ENCODE measurements around the gene LCE3E.

DNA sequence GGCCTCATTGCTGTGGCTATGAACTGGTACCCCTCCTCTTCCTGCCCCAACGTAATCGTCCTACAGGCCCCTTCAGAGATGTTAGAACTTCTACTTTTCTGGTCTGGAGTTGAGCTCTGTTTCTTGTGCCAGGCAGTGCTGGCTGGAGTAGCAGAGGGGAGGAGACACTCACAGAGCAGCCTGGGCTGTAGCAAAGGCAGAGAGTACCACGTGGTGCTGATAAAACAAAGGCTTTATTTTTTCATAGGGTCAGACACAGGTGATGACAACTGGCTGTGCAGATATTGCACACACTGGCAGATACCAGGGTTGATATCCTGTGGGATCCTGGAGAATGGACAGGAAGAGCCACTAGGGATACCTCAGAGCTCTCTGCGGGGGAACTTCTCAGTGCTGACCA is 29.1 kb downstream of the LCE3E start:
- TF ChIP-seq, protein P1, sequence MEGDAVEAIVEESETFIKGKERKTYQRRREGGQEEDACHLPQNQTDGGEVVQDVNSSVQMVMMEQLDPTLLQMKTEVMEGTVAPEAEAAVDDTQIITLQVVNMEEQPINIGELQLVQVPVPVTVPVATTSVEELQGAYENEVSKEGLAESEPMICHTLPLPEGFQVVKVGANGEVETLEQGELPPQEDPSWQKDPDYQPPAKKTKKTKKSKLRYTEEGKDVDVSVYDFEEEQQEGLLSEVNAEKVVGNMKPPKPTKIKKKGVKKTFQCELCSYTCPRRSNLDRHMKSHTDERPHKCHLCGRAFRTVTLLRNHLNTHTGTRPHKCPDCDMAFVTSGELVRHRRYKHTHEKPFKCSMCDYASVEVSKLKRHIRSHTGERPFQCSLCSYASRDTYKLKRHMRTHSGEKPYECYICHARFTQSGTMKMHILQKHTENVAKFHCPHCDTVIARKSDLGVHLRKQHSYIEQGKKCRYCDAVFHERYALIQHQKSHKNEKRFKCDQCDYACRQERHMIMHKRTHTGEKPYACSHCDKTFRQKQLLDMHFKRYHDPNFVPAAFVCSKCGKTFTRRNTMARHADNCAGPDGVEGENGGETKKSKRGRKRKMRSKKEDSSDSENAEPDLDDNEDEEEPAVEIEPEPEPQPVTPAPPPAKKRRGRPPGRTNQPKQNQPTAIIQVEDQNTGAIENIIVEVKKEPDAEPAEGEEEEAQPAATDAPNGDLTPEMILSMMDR (tag by site-specific recombination; IDR thresholded peaks at IDR 0.05): no peak
- TF ChIP-seq KLF1 (tag by site-specific recombination; IDR thresholded peaks at IDR 0.05) (no peak), SP2 (tag by site-specific recombination; IDR thresholded peaks at IDR 0.05) (no peak), ZBTB7A (tag by site-specific recombination; IDR thresholded peaks at IDR 0.05; ENCODE audit: low read depth) (no peak), TCF7L2 (IDR thresholded peaks at IDR 0.05; ENCODE audit: borderline replicate concordance, low read depth, low read length) (no peak), ZNF776 (tag by site-specific recombination; IDR thresholded peaks at IDR 0.05; ENCODE audit: borderline replicate concordance) (no peak)
- TF ChIP-seq, protein P2, sequence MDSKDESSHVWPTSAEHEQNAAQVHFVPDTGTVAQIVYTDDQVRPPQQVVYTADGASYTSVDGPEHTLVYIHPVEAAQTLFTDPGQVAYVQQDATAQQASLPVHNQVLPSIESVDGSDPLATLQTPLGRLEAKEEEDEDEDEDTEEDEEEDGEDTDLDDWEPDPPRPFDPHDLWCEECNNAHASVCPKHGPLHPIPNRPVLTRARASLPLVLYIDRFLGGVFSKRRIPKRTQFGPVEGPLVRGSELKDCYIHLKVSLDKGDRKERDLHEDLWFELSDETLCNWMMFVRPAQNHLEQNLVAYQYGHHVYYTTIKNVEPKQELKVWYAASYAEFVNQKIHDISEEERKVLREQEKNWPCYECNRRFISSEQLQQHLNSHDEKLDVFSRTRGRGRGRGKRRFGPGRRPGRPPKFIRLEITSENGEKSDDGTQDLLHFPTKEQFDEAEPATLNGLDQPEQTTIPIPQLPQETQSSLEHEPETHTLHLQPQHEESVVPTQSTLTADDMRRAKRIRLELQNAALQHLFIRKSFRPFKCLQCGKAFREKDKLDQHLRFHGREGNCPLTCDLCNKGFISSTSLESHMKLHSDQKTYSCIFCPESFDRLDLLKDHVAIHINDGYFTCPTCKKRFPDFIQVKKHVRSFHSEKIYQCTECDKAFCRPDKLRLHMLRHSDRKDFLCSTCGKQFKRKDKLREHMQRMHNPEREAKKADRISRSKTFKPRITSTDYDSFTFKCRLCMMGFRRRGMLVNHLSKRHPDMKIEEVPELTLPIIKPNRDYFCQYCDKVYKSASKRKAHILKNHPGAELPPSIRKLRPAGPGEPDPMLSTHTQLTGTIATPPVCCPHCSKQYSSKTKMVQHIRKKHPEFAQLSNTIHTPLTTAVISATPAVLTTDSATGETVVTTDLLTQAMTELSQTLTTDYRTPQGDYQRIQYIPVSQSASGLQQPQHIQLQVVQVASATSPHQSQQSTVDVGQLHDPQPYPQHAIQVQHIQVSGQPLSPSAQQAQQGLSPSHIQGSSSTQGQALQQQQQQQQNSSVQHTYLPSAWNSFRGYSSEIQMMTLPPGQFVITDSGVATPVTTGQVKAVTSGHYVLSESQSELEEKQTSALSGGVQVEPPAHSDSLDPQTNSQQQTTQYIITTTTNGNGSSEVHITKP (tag by site-specific recombination; IDR thresholded peaks at IDR 0.05): no peak

All from HEK293 (cell line).